Neural cell (in vitro differentiated cells): Measurements from ENCODE around the gene CCP110. TPM values are rescaled to one million over a fixed set of nuclear protein-coding genes. Genes with fewer than 3 reads are reported as not detected.

Experiments
- H2AFZ ChIP-seq: fragments of 200-600, 300-800 bp; sonication (generic), shearing (Covaris generic); 2 replicates; pipeline ENCODE4 v1.6.0; 2014; ENCODE audit warnings: low read depth, mild to moderate bottlenecking, antibody characterized with exemption, low read length, moderate library complexity
- H3F3A ChIP-seq: fragments of 200-600 bp; shearing (Covaris generic); 2 replicates; pipeline ENCODE4 v1.6.1; 2016; ENCODE audit warnings: mild to moderate bottlenecking, moderate library complexity, mixed read lengths, antibody characterized with exemption, low read length; ENCODE audit not compliant: insufficient read depth, poor library complexity, severe bottlenecking
- H3K27ac ChIP-seq: fragments of 200-600, 300-800 bp; sonication (generic), shearing (Covaris generic); 2 replicates; pipeline ENCODE4 v1.5.1; 2014; ENCODE audit warnings: mild to moderate bottlenecking, low read length, moderate library complexity
- H3K27me3 ChIP-seq: fragments of 300-800, 200-600 bp; sonication (generic), shearing (Covaris generic); 2 replicates; pipeline ENCODE4 v1.6.0; 2014; ENCODE audit warnings: mild to moderate bottlenecking, low read depth, low read length, moderate library complexity; ENCODE audit not compliant: insufficient read depth
- H3K36me3 ChIP-seq: fragments of 300-800, 200-600 bp; sonication (generic), shearing (Covaris generic); 2 replicates; pipeline ENCODE4 v1.5.1; 2014; ENCODE audit warnings: mild to moderate bottlenecking, antibody characterized with exemption, low read length, moderate library complexity; ENCODE audit not compliant: insufficient read depth
- H3K4me2 ChIP-seq: fragments of 300-800, 200-600 bp; sonication (generic), shearing (Covaris generic); 2 replicates; pipeline ENCODE4 v1.6.0; 2014; ENCODE audit warnings: mild to moderate bottlenecking, low read length
- H3K4me3 ChIP-seq: fragments of 300-800, 200-600 bp; sonication (generic), shearing (Covaris generic); 2 replicates; pipeline ENCODE4 v1.5.1; 2014; ENCODE audit warnings: mild to moderate bottlenecking, low read length, moderate library complexity
- H3K79me2 ChIP-seq: fragments of 200-600 bp; shearing (Covaris generic); replicated peaks from 2 replicates; pipeline ENCODE4 v1.6.0; 2014; ENCODE audit warnings: mild to moderate bottlenecking, low read length, moderate library complexity; ENCODE audit not compliant: insufficient read depth
- H3K9ac ChIP-seq: fragments of 300-800, 200-600 bp; sonication (generic), shearing (Covaris generic); 2 replicates; pipeline ENCODE4 v1.6.1; 2016; ENCODE audit warnings: mild to moderate bottlenecking, low read length, mixed read lengths
- H3K9me2 ChIP-seq: fragments of 200-600 bp; shearing (Covaris generic); 2 replicates; pipeline ENCODE4 v1.6.1; 2016; ENCODE audit warnings: mild to moderate bottlenecking, low read length, mixed read lengths; ENCODE audit not compliant: insufficient read depth
- H3K9me3 ChIP-seq: fragments of 200-600, 300-800 bp; sonication (generic), shearing (Covaris generic); 2 replicates; pipeline ENCODE4 v1.6.1; 2016; ENCODE audit warnings: mild to moderate bottlenecking, mixed run types, low read length, moderate library complexity, mixed read lengths
- H4K20me1 ChIP-seq: fragments of 200-600 bp; shearing (Covaris generic); 2 replicates; pipeline ENCODE4 v1.6.1; 2016; ENCODE audit warnings: mild to moderate bottlenecking, mixed run types; ENCODE audit not compliant: insufficient read depth
- MXI1 ChIP-seq: fragments of 450-650 bp; conservative IDR thresholded peaks from 2 replicates; pipeline ENCODE4 v1.6.1; 2014; ENCODE audit warnings: antibody characterized with exemption, mild to moderate bottlenecking; ENCODE audit not compliant: poor library complexity, severe bottlenecking
- POLR2AphosphoS5 ChIP-seq: IDR thresholded peaks from 2 replicates; pipeline ENCODE4 v1.6.1; 2012
- RAD21 ChIP-seq: fragments of 450-650 bp; conservative IDR thresholded peaks from 2 replicates; pipeline ENCODE4 v1.6.1; 2014; ENCODE audit warnings: antibody characterized with exemption, mild to moderate bottlenecking, moderate library complexity
- SMC3 ChIP-seq: fragments of 450-650 bp; conservative IDR thresholded peaks from 2 replicates; pipeline ENCODE4 v1.6.1; 2014; ENCODE audit warnings: antibody characterized with exemption, mild to moderate bottlenecking, moderate library complexity; ENCODE audit not compliant: poor library complexity
- TAF1 ChIP-seq: IDR thresholded peaks from 2 replicates; pipeline ENCODE4 v1.6.1; 2012; ENCODE audit warnings: low read depth
- polyA plus RNA-seq: library from polyadenylated mRNA; depleted of rRNA; stranded (reverse); fragments of >200 nt; gene quantifications from 2 replicates; pipeline ENCODE4 v1.2.3, GENCODE V29; 2014
- TF ChIP-seq, protein P1 (sequence below): fragments of 450-650 bp; IDR thresholded peaks from 2 replicates; pipeline ENCODE4 v1.5.1; 2014; ENCODE audit warnings: antibody characterized with exemption, mild to moderate bottlenecking, moderate library complexity; ENCODE audit not compliant: poor library complexity, severe bottlenecking
- TF ChIP-seq, protein P2 (sequence below): IDR thresholded peaks from 2 replicates; pipeline ENCODE4 v1.6.1; 2012; ENCODE audit warnings: borderline replicate concordance

Gene CCP110
- polyA plus RNA-seq, 1 donor from 2014 or later, result 40.3 TPM

DNA sequence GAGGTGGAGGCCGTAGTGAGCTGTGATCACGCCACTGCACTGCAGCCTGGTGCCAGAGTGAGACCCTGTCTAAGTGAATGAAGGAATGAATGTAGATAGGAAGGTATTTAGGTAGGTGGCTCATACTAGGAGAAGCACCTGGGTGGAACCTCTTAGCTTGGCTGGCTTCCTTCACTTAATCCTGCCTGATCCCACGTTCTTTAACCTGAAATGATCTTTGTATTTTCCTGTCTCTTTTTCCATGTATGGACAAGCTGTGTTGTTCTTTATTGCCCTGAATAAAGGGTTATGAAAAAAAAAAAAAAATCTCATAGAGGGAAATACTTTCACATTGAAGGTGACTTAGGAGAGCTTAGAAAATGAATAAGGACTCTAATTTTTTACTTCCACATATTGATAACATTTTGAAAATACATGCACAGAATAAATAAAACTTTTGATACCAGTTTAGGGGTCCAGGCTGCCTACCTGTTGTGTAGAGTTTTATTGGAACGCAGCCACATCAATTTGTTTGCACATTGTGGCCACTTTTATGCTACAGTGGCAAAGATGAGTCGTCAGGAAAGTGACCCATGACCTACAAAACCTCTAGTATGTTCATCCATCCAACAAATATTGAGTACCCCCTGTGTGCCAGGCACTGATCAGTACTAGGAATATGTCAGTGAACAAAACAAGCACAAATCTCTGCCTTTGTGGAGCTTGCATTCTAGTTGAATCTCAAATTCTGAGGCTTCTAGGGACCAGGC is 76.4 kb downstream of the CCP110 start:
- Histone ChIP-seq H3K9me3 (no peaks in the 10 kb centered on the region), H3K27ac (no peak overlapping the region)

DNA sequence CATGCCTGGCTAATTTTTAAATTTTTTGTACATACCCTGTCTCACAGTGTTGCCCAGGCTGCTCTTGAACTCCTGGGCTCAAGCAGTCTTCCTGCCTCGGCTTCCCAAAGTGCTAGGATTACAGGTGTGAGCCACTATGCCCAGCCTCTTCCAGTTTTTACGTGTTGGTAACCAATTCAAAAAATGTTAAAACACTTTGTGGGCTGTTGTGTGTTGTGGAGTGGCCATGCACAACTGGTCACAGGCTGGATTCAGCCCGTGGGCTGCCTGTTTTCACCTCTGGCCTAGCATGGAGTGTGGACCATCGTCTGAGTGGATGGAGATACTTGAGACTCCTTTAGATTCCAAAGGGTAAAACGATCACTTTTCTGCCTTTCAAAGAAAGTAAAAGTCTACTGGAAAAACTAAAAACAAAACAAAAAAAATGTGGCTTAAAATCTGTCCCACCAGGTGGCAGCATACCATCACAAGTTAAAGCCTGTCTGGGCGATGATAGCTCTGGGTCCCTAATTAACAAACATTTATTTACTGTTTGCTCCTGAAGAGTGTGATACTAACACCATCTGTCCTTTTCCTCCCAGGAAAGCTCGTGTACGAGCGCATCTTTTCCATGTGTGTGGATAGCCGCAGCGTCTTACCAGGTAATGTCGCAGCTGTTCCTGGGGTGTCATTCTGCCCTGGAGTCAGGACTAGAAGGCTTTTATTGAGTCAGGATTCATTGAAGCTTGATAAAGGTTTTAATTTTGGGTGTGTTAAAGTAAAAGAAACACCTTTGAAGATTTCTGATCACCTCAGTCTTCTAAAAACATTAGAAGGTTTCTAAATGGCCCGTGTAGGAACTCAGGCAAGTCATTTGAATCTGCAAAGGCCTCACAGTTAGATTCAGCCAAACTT is 77.6 kb downstream of the CCP110 start:
- Histone ChIP-seq H3K9me2 (no peaks in the 10 kb centered on the region), H3K9me3 (no peaks in the 10 kb centered on the region), H4K20me1 (no peaks in the 10 kb centered on the region), H3K27ac (no peak overlapping the region), H2AFZ (no peak overlapping the region), H3K36me3 (peaks cover 8% of the 10 kb centered on the region), H3K4me2 (no peak overlapping the region), H3K9ac (no peak overlapping the region), H3F3A (no peaks in the 10 kb centered on the region), H3K4me3 (no peak overlapping the region), H3K79me2 (no peaks in the 10 kb centered on the region), H3K27me3 (no peaks in the 10 kb centered on the region)
- no peak for TF ChIP-seq TAF1
- TF ChIP-seq MXI1, result no peak
- TF ChIP-seq SMC3, result peak; percentile 92
- TF ChIP-seq RAD21, result peak; percentile 87
- TF ChIP-seq, protein P1, sequence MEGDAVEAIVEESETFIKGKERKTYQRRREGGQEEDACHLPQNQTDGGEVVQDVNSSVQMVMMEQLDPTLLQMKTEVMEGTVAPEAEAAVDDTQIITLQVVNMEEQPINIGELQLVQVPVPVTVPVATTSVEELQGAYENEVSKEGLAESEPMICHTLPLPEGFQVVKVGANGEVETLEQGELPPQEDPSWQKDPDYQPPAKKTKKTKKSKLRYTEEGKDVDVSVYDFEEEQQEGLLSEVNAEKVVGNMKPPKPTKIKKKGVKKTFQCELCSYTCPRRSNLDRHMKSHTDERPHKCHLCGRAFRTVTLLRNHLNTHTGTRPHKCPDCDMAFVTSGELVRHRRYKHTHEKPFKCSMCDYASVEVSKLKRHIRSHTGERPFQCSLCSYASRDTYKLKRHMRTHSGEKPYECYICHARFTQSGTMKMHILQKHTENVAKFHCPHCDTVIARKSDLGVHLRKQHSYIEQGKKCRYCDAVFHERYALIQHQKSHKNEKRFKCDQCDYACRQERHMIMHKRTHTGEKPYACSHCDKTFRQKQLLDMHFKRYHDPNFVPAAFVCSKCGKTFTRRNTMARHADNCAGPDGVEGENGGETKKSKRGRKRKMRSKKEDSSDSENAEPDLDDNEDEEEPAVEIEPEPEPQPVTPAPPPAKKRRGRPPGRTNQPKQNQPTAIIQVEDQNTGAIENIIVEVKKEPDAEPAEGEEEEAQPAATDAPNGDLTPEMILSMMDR, result peak; percentile 83

More for the DNA sequence above, 76.4 kb downstream of the CCP110 start:
- Histone ChIP-seq H3K4me3 (no peak overlapping the region), H3K27me3 (no peaks in the 10 kb centered on the region), H3K9ac (no peak overlapping the region), H4K20me1 (no peaks in the 10 kb centered on the region), H3K79me2 (no peaks in the 10 kb centered on the region), H3K4me2 (no peak overlapping the region), H3K9me2 (no peaks in the 10 kb centered on the region), H3K36me3 (peaks cover 3% of the 10 kb centered on the region), H3F3A (no peaks in the 10 kb centered on the region), H2AFZ (no peak overlapping the region)
- TF ChIP-seq MXI1 (no peak), POLR2AphosphoS5 (no peak)
- TF ChIP-seq, protein P1, result no peak
- TF ChIP-seq, protein P2, sequence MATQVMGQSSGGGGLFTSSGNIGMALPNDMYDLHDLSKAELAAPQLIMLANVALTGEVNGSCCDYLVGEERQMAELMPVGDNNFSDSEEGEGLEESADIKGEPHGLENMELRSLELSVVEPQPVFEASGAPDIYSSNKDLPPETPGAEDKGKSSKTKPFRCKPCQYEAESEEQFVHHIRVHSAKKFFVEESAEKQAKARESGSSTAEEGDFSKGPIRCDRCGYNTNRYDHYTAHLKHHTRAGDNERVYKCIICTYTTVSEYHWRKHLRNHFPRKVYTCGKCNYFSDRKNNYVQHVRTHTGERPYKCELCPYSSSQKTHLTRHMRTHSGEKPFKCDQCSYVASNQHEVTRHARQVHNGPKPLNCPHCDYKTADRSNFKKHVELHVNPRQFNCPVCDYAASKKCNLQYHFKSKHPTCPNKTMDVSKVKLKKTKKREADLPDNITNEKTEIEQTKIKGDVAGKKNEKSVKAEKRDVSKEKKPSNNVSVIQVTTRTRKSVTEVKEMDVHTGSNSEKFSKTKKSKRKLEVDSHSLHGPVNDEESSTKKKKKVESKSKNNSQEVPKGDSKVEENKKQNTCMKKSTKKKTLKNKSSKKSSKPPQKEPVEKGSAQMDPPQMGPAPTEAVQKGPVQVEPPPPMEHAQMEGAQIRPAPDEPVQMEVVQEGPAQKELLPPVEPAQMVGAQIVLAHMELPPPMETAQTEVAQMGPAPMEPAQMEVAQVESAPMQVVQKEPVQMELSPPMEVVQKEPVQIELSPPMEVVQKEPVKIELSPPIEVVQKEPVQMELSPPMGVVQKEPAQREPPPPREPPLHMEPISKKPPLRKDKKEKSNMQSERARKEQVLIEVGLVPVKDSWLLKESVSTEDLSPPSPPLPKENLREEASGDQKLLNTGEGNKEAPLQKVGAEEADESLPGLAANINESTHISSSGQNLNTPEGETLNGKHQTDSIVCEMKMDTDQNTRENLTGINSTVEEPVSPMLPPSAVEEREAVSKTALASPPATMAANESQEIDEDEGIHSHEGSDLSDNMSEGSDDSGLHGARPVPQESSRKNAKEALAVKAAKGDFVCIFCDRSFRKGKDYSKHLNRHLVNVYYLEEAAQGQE, result no peak

Other genes with a start within 250 kb of the CCP110 start
- gene CLEC19A, start 238.2 kb upstream of the CCP110 start, polyA plus RNA-seq, result not detected in 2 replicates
- gene TMC5, start 106.1 kb upstream of the CCP110 start, polyA plus RNA-seq, result not detected in 2 replicates
- 74.7 and 76.6 TPM in 2 replicates for gene GDE1, start 1.8 kb upstream of the CCP110 start, polyA plus RNA-seq
- 29.8 and 30.2 TPM in 2 replicates for gene VPS35L, start 31.8 kb downstream of the CCP110 start, polyA plus RNA-seq
- 37.4 and 40.1 TPM in 2 replicates for gene KNOP1, start 194.3 kb downstream of the CCP110 start, polyA plus RNA-seq
- 10.2 and 13.9 TPM in 2 replicates for gene IQCK, start 194.3 kb downstream of the CCP110 start, polyA plus RNA-seq